HL-60 (cell line): Measurements from ENCODE around the gene LDHAL6A.

ENCODE experiments used
- GABPA ChIP-seq: IDR thresholded peaks from 2 replicates; pipeline ENCODE4 v1.6.1; 2012; ENCODE audit warnings: low read depth
- POLR2AphosphoS5 ChIP-seq: IDR thresholded peaks from 2 replicates; pipeline ENCODE4 v1.6.1; 2012; ENCODE audit warnings: low read depth
- TF ChIP-seq, protein P1 (sequence below): IDR thresholded peaks from one replicate; pipeline ENCODE4 v1.5.1; 2011; ENCODE audit warnings: low read length, control low read depth, inconsistent platforms; ENCODE audit not compliant: insufficient read depth
- TF ChIP-seq, protein P2 (sequence below): IDR thresholded peaks from 2 replicates; pipeline ENCODE4 v1.6.1; 2012; ENCODE audit warnings: low read depth; ENCODE audit not compliant: insufficient replicate concordance

DNA sequence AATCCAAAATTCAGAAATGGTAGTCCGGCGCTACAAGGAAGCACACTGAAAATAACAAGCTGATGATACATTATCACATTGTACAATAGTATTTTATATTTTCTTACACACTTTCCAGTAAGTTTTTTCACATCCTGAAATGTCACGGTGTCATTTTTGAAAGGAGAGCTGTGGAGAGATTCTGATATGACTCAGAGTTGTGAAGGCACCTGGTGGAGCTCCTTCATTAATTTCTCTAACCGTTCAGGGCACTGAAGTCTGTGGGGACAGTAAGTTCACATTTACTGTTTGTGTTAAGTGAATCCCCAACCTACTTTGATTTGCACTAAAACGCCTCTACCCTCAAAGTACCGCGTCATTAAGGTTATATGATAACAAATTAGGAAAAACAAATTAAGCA is 13.3 kb downstream of the LDHAL6A start:
- TF ChIP-seq, protein P1, sequence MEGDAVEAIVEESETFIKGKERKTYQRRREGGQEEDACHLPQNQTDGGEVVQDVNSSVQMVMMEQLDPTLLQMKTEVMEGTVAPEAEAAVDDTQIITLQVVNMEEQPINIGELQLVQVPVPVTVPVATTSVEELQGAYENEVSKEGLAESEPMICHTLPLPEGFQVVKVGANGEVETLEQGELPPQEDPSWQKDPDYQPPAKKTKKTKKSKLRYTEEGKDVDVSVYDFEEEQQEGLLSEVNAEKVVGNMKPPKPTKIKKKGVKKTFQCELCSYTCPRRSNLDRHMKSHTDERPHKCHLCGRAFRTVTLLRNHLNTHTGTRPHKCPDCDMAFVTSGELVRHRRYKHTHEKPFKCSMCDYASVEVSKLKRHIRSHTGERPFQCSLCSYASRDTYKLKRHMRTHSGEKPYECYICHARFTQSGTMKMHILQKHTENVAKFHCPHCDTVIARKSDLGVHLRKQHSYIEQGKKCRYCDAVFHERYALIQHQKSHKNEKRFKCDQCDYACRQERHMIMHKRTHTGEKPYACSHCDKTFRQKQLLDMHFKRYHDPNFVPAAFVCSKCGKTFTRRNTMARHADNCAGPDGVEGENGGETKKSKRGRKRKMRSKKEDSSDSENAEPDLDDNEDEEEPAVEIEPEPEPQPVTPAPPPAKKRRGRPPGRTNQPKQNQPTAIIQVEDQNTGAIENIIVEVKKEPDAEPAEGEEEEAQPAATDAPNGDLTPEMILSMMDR: no peak
- TF ChIP-seq POLR2AphosphoS5 (no peak), GABPA (no peak)
- TF ChIP-seq, protein P2, sequence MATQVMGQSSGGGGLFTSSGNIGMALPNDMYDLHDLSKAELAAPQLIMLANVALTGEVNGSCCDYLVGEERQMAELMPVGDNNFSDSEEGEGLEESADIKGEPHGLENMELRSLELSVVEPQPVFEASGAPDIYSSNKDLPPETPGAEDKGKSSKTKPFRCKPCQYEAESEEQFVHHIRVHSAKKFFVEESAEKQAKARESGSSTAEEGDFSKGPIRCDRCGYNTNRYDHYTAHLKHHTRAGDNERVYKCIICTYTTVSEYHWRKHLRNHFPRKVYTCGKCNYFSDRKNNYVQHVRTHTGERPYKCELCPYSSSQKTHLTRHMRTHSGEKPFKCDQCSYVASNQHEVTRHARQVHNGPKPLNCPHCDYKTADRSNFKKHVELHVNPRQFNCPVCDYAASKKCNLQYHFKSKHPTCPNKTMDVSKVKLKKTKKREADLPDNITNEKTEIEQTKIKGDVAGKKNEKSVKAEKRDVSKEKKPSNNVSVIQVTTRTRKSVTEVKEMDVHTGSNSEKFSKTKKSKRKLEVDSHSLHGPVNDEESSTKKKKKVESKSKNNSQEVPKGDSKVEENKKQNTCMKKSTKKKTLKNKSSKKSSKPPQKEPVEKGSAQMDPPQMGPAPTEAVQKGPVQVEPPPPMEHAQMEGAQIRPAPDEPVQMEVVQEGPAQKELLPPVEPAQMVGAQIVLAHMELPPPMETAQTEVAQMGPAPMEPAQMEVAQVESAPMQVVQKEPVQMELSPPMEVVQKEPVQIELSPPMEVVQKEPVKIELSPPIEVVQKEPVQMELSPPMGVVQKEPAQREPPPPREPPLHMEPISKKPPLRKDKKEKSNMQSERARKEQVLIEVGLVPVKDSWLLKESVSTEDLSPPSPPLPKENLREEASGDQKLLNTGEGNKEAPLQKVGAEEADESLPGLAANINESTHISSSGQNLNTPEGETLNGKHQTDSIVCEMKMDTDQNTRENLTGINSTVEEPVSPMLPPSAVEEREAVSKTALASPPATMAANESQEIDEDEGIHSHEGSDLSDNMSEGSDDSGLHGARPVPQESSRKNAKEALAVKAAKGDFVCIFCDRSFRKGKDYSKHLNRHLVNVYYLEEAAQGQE: no peak
